GM19395 (cell line): Measurements from ENCODE around the gene UPF1.

Source experiments
- ATAC-seq: cut with Tn5 transposase; IDR thresholded peaks from one replicate; pipeline ENCODE4 v1.9.1; 2021; ENCODE audit warnings: mild to moderate bottlenecking, moderate library complexity; ENCODE audit not compliant: unreplicated experiment

UPF1 gene

GRCh38 chr19:18868380-18869022 is 36.7 kb downstream of the UPF1 start:
- no peak for ATAC-seq

GRCh38 chr19:18869023-18869618 is 37.4 kb downstream of the UPF1 start:
- ATAC-seq = no peak

- no peak for ATAC-seq
Measured at GRCh38 chr19:18869781-18870530, 38.2 kb downstream of the UPF1 start.

GRCh38 chr19:18870531-18871172 is 38.9 kb downstream of the UPF1 start:
- no peak for ATAC-seq

GRCh38 chr19:18871543-18871942 is 39.8 kb downstream of the UPF1 start:
- ATAC-seq = no peak

GRCh38 chr19:18875726-18876125 is 44.0 kb downstream of the UPF1 start:
- ATAC-seq = no peak

- no peak for ATAC-seq
Measured at GRCh38 chr19:18876865-18877264, 45.1 kb downstream of the UPF1 start.

- ATAC-seq = no peak
Measured at GRCh38 chr19:18878058-18878797, 46.5 kb downstream of the UPF1 start.

- no peak for ATAC-seq
Measured at GRCh38 chr19:18878858-18879578, 47.3 kb downstream of the UPF1 start.

- no peak for ATAC-seq
Measured at GRCh38 chr19:18879579-18880373, 48.0 kb downstream of the UPF1 start.

- no peak for ATAC-seq
Measured at GRCh38 chr19:18881491-18881890, 49.7 kb downstream of the UPF1 start.

- ATAC-seq = no peak
Measured at GRCh38 chr19:18883526-18884304, 52.0 kb downstream of the UPF1 start.

- ATAC-seq = no peak
Measured at GRCh38 chr19:18886972-18887371, 55.2 kb downstream of the UPF1 start.

GRCh38 chr19:18889949-18890745 is 58.4 kb downstream of the UPF1 start:
- no peak for ATAC-seq

GRCh38 chr19:18893587-18894253 is 62.0 kb downstream of the UPF1 start:
- no peak for ATAC-seq

- ATAC-seq = no peak
Measured at GRCh38 chr19:18894254-18895037, 62.7 kb downstream of the UPF1 start.
